Activated CD8-positive, alpha-beta T cell treated with anti-CD3 and anti-CD28 coated beads for 36 hours (primary cell): ENCODE results near the gene FCHO2. TPM values are rescaled to one million over a fixed set of nuclear protein-coding genes. Genes with fewer than 3 reads are reported as not detected.

Source experiments
- ATAC-seq: fragments of 200-7000 bp; cut with Tn5 transposase; one replicate; pipeline ENCODE4 v1.10.0; 2021; ENCODE audit warnings: mild to moderate bottlenecking, moderate library complexity
- CTCF ChIA-PET: fragments of 350-600 bp; sonication (Branson Sonifier 250); formaldehyde crosslinking; loops from one replicate; lab custom pipeline; 2021; ENCODE audit warnings: antibody characterized with exemption; lab: Charles Lee
- POLR2A ChIA-PET: fragments of 350-600 bp; sonication (Branson Sonifier 250); formaldehyde crosslinking; loops from one replicate; lab custom pipeline; 2021; ENCODE audit warnings: antibody characterized with exemption; lab: Charles Lee
- DNase-seq: peaks from one replicate; pipeline ENCODE4 v3.0.0-alpha.2; 2020
- H3K27ac Mint-ChIP-seq: one replicate; pipeline ENCODE4 v1.8.0; 2021; ENCODE audit warnings: mild to moderate bottlenecking, mixed read lengths
- H3K27me3 Mint-ChIP-seq: one replicate; pipeline ENCODE4 v1.8.0; 2021; ENCODE audit warnings: mixed read lengths
- H3K36me3 Mint-ChIP-seq: one replicate; pipeline ENCODE4 v1.8.0; 2021; ENCODE audit warnings: low read depth, mixed read lengths
- H3K4me1 Mint-ChIP-seq: one replicate; pipeline ENCODE4 v1.8.0; 2021; ENCODE audit warnings: low read depth, mixed read lengths
- H3K4me3 Mint-ChIP-seq: one replicate; pipeline ENCODE4 v1.8.0; 2021; ENCODE audit warnings: mild to moderate bottlenecking, moderate library complexity, mixed read lengths
- H3K9me3 Mint-ChIP-seq: one replicate; pipeline ENCODE4 v1.8.0; 2021; ENCODE audit warnings: mixed read lengths
- CTCF ChIP-seq: fragments of 200-600 bp; IDR thresholded peaks from one replicate; pipeline ENCODE4 v1.8.0; 2022; ENCODE audit warnings: antibody characterized with exemption, mild to moderate bottlenecking
- intact Hi-C: fragments of 100-400 bp; cut with micrococcal nuclease; formaldehyde crosslinking; loops from one replicate; pipeline ENCODE4 v1.10.0; 2022
- total RNA-seq, 2 experiments: library from RNA; stranded (reverse); gene quantifications; one replicate each; pipeline ENCODE4 v1.2.3, GENCODE V29; 2021

Gene FCHO2
- total RNA-seq, 2 experiments from 2014 or later, result 0.32 to 1.0 TPM

- no peak overlapping the region for H3K4me3 Mint-ChIP-seq
- POLR2A ChIA-PET, result no interaction called here
- no peak for ATAC-seq
These were observed 83.2 kb downstream of the FCHO2 start for GRCh38 chr5:73039082-73039481.

DNA sequence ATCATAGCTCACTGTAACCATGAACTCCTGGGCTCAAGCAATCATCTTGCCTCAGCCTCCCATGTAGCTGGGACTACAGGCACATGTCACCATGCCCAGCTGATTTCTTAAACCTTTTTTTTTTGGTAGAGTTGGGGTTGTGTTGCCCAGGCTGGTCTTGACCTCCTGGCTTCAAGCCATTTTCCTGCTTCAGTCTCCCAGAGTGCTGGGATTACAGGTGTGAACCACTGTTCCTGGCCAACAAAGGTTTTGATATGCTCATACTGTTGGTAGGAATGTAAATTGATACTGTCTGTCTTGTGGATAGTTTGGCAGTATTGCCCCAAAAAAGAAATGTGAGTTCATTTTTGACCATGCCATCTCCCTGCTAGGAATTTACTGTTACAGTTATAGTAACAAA, 87.2 kb downstream of the FCHO2 start:
- TF ChIP-seq CTCF, result no peak
- H3K9me3 Mint-ChIP-seq, result peaks cover 4% of the 10 kb centered on the region
- H3K4me3 Mint-ChIP-seq, result no peak overlapping the region
- intact Hi-C loops, result no loop called here
- H3K27ac Mint-ChIP-seq, result no peak overlapping the region
- no peak for ATAC-seq
- DNase-seq, result no peak
- no peaks in the 10 kb centered on the region for H3K4me1 Mint-ChIP-seq
- ChIA-PET CTCF (no interaction called here), POLR2A (no interaction called here)
- H3K27me3 Mint-ChIP-seq, result no peaks in the 10 kb centered on the region
- no peaks in the 10 kb centered on the region for H3K36me3 Mint-ChIP-seq

More at GRCh38 chr5:73039082-73039481, 83.2 kb downstream of the FCHO2 start:
- Mint-ChIP-seq H3K36me3 (no peaks in the 10 kb centered on the region), H3K27ac (no peak overlapping the region), H3K4me1 (no peaks in the 10 kb centered on the region), H3K27me3 (no peaks in the 10 kb centered on the region), H3K9me3 (no peaks in the 10 kb centered on the region)
- no peak for TF ChIP-seq CTCF
- no peak for DNase-seq
- intact Hi-C loops, result no loop called here
- CTCF ChIA-PET, result no interaction called here

- Mint-ChIP-seq H3K27me3 (no peaks in the 10 kb centered on the region), H3K9me3 (peaks cover 4% of the 10 kb centered on the region), H3K4me1 (no peaks in the 10 kb centered on the region), H3K4me3 (no peak overlapping the region), H3K27ac (no peak overlapping the region), H3K36me3 (no peaks in the 10 kb centered on the region)
- ATAC-seq (no peak), DNase-seq (no peak)
- intact Hi-C loops, result no loop called here
- POLR2A ChIA-PET, result no interaction called here
- TF ChIP-seq CTCF, result no peak
- CTCF ChIA-PET, result no interaction called here
These were observed 88.7 kb downstream of the FCHO2 start for GRCh38 chr5:73044546-73044945.

DNA sequence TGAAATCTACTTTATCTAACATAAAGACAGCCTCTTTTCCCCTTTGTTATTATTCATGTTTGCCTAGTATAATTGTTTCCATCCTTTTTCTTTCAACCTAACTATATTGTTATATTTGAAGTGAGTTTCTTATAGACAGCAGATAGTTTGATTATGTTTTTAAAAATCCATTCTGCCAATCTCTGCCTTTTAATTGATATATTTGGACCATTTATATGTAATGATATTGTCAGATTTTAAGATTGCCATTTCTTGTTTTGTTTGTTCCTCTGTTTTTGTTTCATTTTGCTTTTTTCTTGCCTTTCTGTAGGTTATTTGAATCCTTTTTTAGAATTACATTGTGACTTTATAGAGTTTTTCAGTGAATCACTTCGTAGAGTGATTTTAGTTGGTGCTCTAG, 89.8 kb downstream of the FCHO2 start:
- no peak for DNase-seq
- CTCF ChIA-PET, result no interaction called here
- Mint-ChIP-seq H3K27ac (no peak overlapping the region), H3K9me3 (peaks cover 4% of the 10 kb centered on the region), H3K4me3 (no peak overlapping the region), H3K36me3 (no peaks in the 10 kb centered on the region), H3K27me3 (no peaks in the 10 kb centered on the region), H3K4me1 (no peaks in the 10 kb centered on the region)
- no peak for ATAC-seq
- TF ChIP-seq CTCF, result no peak
- intact Hi-C loops, result no loop called here
- POLR2A ChIA-PET, result no interaction called here

- DNase-seq (no peak), ATAC-seq (no peak)
- intact Hi-C loops, result no loop called here
- ChIA-PET CTCF (no interaction called here), POLR2A (no interaction called here)
- Mint-ChIP-seq H3K9me3 (no peaks in the 10 kb centered on the region), H3K27me3 (peaks cover 6% of the 10 kb centered on the region), H3K4me1 (no peaks in the 10 kb centered on the region), H3K4me3 (no peak overlapping the region), H3K36me3 (no peaks in the 10 kb centered on the region), H3K27ac (no peak overlapping the region)
- TF ChIP-seq CTCF, result no peak
These were observed 105.8 kb downstream of the FCHO2 start for GRCh38 chr5:73061593-73061992.
